Nephron (organoid): Measurements from ENCODE around the gene ZSWIM5.

ENCODE experiments used
- H3K27ac Mint-ChIP-seq, 3 experiments: 2 replicates each; pipeline ENCODE4 v1.8.0; 2020; ENCODE audit warnings: mixed read lengths in 3 of 3, mild to moderate bottlenecking in 2 of 3, moderate library complexity in 1 of 3
- H3K27me3 Mint-ChIP-seq: 2 replicates; pipeline ENCODE4 v1.8.0; 2021; ENCODE audit warnings: low read depth, mild to moderate bottlenecking, moderate library complexity, mixed read lengths
- H3K36me3 Mint-ChIP-seq: 2 replicates; pipeline ENCODE4 v1.8.0; 2020; ENCODE audit warnings: low read depth, mixed read lengths
- H3K4me1 Mint-ChIP-seq: 2 replicates; pipeline ENCODE4 v1.8.0; 2020; ENCODE audit warnings: mixed read lengths
- H3K4me3 Mint-ChIP-seq, 3 experiments: 2 replicates each; pipeline ENCODE4 v1.8.0; 2020; ENCODE audit warnings: mild to moderate bottlenecking in 3 of 3, mixed read lengths in 3 of 3, moderate library complexity in 2 of 3
- H3K9me3 Mint-ChIP-seq: 2 replicates; pipeline ENCODE4 v1.8.0; 2020; ENCODE audit warnings: mixed read lengths
- TF ChIP-seq, protein P1 (sequence below), 3 experiments: fragments of 200-600 bp; sonication (generic); IDR thresholded peaks; one replicate each; pipeline ENCODE4 v1.5.0; 2021; ENCODE audit warnings: antibody characterized with exemption in 3 of 3; ENCODE audit not compliant: unreplicated experiment in 3 of 3

The ZSWIM5 gene

DNA sequence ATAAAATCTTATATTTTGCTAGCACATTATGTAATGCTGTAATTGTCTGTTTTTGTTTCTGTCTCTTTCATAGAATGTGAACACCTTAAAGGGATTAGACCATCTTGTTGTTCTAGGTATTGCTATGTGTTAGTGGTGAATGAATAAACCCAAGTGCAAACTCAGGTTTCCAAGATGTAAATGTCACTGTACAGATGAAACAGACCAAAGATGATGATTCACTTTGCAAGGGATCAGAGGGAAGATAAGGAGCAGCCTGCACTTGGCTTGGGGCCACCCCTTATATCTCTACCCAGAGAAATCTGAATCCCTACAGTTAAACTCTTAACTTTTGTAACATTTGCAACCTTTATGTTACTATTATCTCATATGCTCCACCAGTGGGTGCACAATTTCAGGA lies 168.9 kb downstream of the ZSWIM5 start:
- Mint-ChIP-seq H3K9me3 (no peaks in the 10 kb centered on the region), H3K27me3 (no peaks in the 10 kb centered on the region), H3K36me3 (peaks cover 6% of the 10 kb centered on the region), H3K4me3 (no peak overlapping the region), H3K27ac (no peak overlapping the region), H3K4me1 (no peaks in the 10 kb centered on the region)
- TF ChIP-seq, protein P1, sequence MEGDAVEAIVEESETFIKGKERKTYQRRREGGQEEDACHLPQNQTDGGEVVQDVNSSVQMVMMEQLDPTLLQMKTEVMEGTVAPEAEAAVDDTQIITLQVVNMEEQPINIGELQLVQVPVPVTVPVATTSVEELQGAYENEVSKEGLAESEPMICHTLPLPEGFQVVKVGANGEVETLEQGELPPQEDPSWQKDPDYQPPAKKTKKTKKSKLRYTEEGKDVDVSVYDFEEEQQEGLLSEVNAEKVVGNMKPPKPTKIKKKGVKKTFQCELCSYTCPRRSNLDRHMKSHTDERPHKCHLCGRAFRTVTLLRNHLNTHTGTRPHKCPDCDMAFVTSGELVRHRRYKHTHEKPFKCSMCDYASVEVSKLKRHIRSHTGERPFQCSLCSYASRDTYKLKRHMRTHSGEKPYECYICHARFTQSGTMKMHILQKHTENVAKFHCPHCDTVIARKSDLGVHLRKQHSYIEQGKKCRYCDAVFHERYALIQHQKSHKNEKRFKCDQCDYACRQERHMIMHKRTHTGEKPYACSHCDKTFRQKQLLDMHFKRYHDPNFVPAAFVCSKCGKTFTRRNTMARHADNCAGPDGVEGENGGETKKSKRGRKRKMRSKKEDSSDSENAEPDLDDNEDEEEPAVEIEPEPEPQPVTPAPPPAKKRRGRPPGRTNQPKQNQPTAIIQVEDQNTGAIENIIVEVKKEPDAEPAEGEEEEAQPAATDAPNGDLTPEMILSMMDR (IDR thresholded peaks at IDR 0.05; ENCODE audit: unreplicated experiment in 3 of 3) = no peak

DNA sequence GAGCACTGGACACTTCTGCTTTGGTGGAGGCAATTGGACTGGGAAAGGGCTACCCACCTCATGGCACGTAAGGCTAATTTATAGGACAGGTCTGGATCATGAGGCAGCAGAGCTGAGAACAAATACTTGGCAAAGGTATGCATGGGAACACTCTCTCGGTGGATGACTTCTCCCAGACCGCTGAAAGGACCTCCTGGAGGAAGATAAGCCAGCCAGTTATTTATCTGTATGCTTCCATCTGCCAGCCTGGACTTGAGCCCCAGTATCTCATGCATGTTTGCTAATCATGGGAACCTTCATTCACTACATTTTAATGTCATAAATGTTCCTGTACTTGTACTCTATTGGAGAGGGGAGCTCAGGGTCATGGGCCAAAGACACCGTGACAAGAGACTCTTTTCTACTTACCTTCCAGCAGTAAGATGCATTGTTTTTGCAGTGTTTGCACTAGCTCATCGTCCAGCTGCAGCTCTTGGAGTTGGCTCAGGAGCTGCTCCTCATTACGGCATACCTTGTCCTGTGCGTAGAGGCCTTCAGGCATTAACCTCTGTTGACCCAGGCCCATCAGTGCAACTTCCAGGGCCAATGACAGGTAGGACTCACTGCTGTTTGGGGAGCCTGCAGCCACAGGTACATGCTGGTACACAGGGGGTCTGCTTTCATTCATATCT lies 170.6 kb downstream of the ZSWIM5 start:
- peaks cover 4% of the 10 kb centered on the region for H3K36me3 Mint-ChIP-seq
- H3K27me3 Mint-ChIP-seq = no peaks in the 10 kb centered on the region
- no peak overlapping the region for H3K4me3 Mint-ChIP-seq
- no peaks in the 10 kb centered on the region for H3K9me3 Mint-ChIP-seq
- no peaks in the 10 kb centered on the region for H3K4me1 Mint-ChIP-seq
- no peak overlapping the region for H3K27ac Mint-ChIP-seq
- TF ChIP-seq, protein P1 (IDR thresholded peaks at IDR 0.05; ENCODE audit: unreplicated experiment in 3 of 3) = no peak

GRCh38 chr1:45033356-45033755 lies 173.0 kb downstream of the ZSWIM5 start:
- no peaks in the 10 kb centered on the region for H3K27me3 Mint-ChIP-seq
- H3K9me3 Mint-ChIP-seq = no peaks in the 10 kb centered on the region
- TF ChIP-seq, protein P1 (IDR thresholded peaks at IDR 0.05; ENCODE audit: unreplicated experiment in 3 of 3) = no peak
- peaks cover 7% of the 10 kb centered on the region for H3K36me3 Mint-ChIP-seq
- H3K4me1 Mint-ChIP-seq = no peaks in the 10 kb centered on the region
- H3K4me3 Mint-ChIP-seq = no peak overlapping the region
- no peak overlapping the region for H3K27ac Mint-ChIP-seq

- H3K27me3 Mint-ChIP-seq = no peaks in the 10 kb centered on the region
- TF ChIP-seq, protein P1 (IDR thresholded peaks at IDR 0.05; ENCODE audit: unreplicated experiment in 3 of 3) = no peak
- H3K36me3 Mint-ChIP-seq = peaks cover 4% of the 10 kb centered on the region
- no peaks in the 10 kb centered on the region for H3K4me1 Mint-ChIP-seq
- no peaks in the 10 kb centered on the region for H3K9me3 Mint-ChIP-seq
- no peak overlapping the region for H3K27ac Mint-ChIP-seq
- H3K4me3 Mint-ChIP-seq = no peak overlapping the region
Observed at GRCh38 chr1:45032837-45033236, 173.6 kb downstream of the ZSWIM5 start.

- H3K4me1 Mint-ChIP-seq = no peaks in the 10 kb centered on the region
- no peak overlapping the region for H3K4me3 Mint-ChIP-seq
- no peak overlapping the region for H3K27ac Mint-ChIP-seq
- TF ChIP-seq, protein P1 (IDR thresholded peaks at IDR 0.05; ENCODE audit: unreplicated experiment in 3 of 3) = no peak
- H3K27me3 Mint-ChIP-seq = no peaks in the 10 kb centered on the region
- H3K36me3 Mint-ChIP-seq = peaks cover 8% of the 10 kb centered on the region
- H3K9me3 Mint-ChIP-seq = no peaks in the 10 kb centered on the region
Observed at GRCh38 chr1:45026446-45026845, 180.0 kb downstream of the ZSWIM5 start.

GRCh38 chr1:45023663-45024062 lies 182.7 kb downstream of the ZSWIM5 start:
- no peak overlapping the region for H3K4me3 Mint-ChIP-seq
- H3K4me1 Mint-ChIP-seq = no peaks in the 10 kb centered on the region
- peaks cover 4% of the 10 kb centered on the region for H3K36me3 Mint-ChIP-seq
- H3K27me3 Mint-ChIP-seq = no peaks in the 10 kb centered on the region
- H3K27ac Mint-ChIP-seq = no peak overlapping the region
- no peaks in the 10 kb centered on the region for H3K9me3 Mint-ChIP-seq
- TF ChIP-seq, protein P1 (IDR thresholded peaks at IDR 0.05; ENCODE audit: unreplicated experiment in 3 of 3) = no peak
